HepG2 (cell line): Measurements from ENCODE around the gene NRG2. TPM values are rescaled to one million over a fixed set of nuclear protein-coding genes. Genes with fewer than 3 reads are reported as not detected.

Experiments
- ATAC-seq: fragments of 200-7000 bp; cut with Tn5 transposase; 3 replicates; pipeline ENCODE4 v1.9.1; 2020; ENCODE audit warnings: mild to moderate bottlenecking, moderate library complexity
- BruUV-seq: library from RNA; stranded (reverse); fragments of 400-500 nt; replicated peaks from 2 replicates; lab custom pipeline; 2021; lab: Mats Ljungman, UMichigan
- CTCF ChIA-PET: fragments of 300-600 bp; formaldehyde crosslinking; extraction: SDS; loops from one replicate; lab custom pipeline; 2021; ENCODE audit warnings: low total read pairs, inconsistent platforms, low intra/inter-chr PET ratio; lab: Yijun Ruan, JAX
- POLR2A ChIA-PET: fragments of 350-600 bp; sonication (Branson Sonifier 250); formaldehyde crosslinking; loops from one replicate; lab custom pipeline; 2020; ENCODE audit warnings: antibody characterized with exemption, inconsistent platforms; lab: Yijun Ruan, JAX
- DNase-seq: peaks from one replicate; pipeline ENCODE4 v3.0.0-alpha.2; 2015; ENCODE audit warnings: low spot score
- FAIRE-seq: peaks from 3 replicates; lab custom pipeline; 2011; peaks lifted over from hg19 to GRCh38; lab: Jason Lieb, UNC
- H2AFZ ChIP-seq: one replicate; pipeline ENCODE4 v1.6.1; 2011; ENCODE audit warnings: low read length, inconsistent platforms
- H3K27ac ChIP-seq: fragments of 300-600 bp; 3 replicates; pipeline ENCODE4 v1.8.0; 2011; ENCODE audit warnings: mixed run types, mild to moderate bottlenecking, mixed read lengths, low read length, inconsistent platforms; ENCODE audit not compliant: insufficient read depth; ENCODE audit errors: extremely low read length
- H3K27me3 ChIP-seq, 2 experiments: fragments of 200-600 bp in 1 of 2; 2 replicates in 1 of 2; 3 replicates in 1 of 2; pipeline versions ENCODE4 v1.6.0 to v1.8.0; 2011; ENCODE audit warnings: low read length in 2 of 2, mild to moderate bottlenecking in 2 of 2, moderate library complexity in 2 of 2, inconsistent platforms in 1 of 2; ENCODE audit not compliant: insufficient read depth in 2 of 2, control insufficient read depth in 1 of 2
- H3K36me3 ChIP-seq, 2 experiments: fragments of 200-600 bp in 1 of 2; replicated peaks in 1 of 2; 2 replicates in 1 of 2; 3 replicates in 1 of 2; pipeline versions ENCODE4 v1.5.1 to v1.8.0; 2011; ENCODE audit warnings: low read length in 2 of 2, inconsistent platforms in 1 of 2; ENCODE audit not compliant: insufficient read depth in 2 of 2, control insufficient read depth in 1 of 2
- H3K4me1 ChIP-seq: 2 replicates; pipeline ENCODE4 v1.5.1; 2012; ENCODE audit warnings: low read length, inconsistent platforms; ENCODE audit not compliant: insufficient read depth
- H3K4me2 ChIP-seq: 2 replicates; pipeline ENCODE4 v1.6.0; 2011; ENCODE audit warnings: low read depth, low read length, inconsistent platforms
- H3K4me3 ChIP-seq, 3 experiments: fragments of 200-600 bp in 1 of 3; sonication (generic), shearing (Covaris generic) in 1 of 3; replicated peaks in 1 of 3; 2 replicates each; pipeline ENCODE4 v1.5.1; 2011 to 2016; ENCODE audit warnings: low read length in 3 of 3, inconsistent platforms in 2 of 3, low read depth in 2 of 3, mild to moderate bottlenecking in 2 of 3, control low read depth in 1 of 3, mixed read lengths in 1 of 3; ENCODE audit not compliant: insufficient read depth in 1 of 3
- H3K79me2 ChIP-seq: one replicate; pipeline ENCODE4 v1.6.1; 2011; ENCODE audit warnings: low read length, inconsistent platforms; ENCODE audit not compliant: insufficient read depth
- H3K9ac ChIP-seq: 2 replicates; pipeline ENCODE4 v1.6.0; 2011; ENCODE audit warnings: mild to moderate bottlenecking, low read depth, low read length, inconsistent platforms; ENCODE audit not compliant: insufficient read depth
- H3K9me3 ChIP-seq: 2 replicates; pipeline ENCODE4 v1.5.1; 2012; ENCODE audit warnings: mild to moderate bottlenecking, low read length
- H4K20me1 ChIP-seq: 2 replicates; pipeline ENCODE4 v1.6.0; 2011; ENCODE audit warnings: inconsistent platforms, mild to moderate bottlenecking, low read length, moderate library complexity; ENCODE audit not compliant: insufficient read depth
- ATF4 ChIP-seq, 2 experiments: fragments of 450-650 bp in 1 of 2; sonication (generic) in 1 of 2; formaldehyde crosslinking; IDR thresholded peaks; 2 replicates each; pipeline versions ENCODE4 v1.5.0 to v1.8.0; 2020 to 2022; ENCODE audit warnings: mild to moderate bottlenecking in 1 of 2, missing genetic modification reagents in 1 of 2
- E2F5 ChIP-seq: sonication (generic); formaldehyde crosslinking; conservative IDR thresholded peaks from 2 replicates; pipeline ENCODE4 v1.4.0; 2020; ENCODE audit warnings: missing genetic modification reagents
- EZH2 ChIP-seq: conservative IDR thresholded peaks from 2 replicates; pipeline ENCODE4 v1.6.1; 2012; ENCODE audit warnings: mild to moderate bottlenecking, low read depth, low read length, moderate library complexity
- FOSL2 ChIP-seq: sonication (generic); formaldehyde crosslinking; IDR thresholded peaks from 2 replicates; pipeline ENCODE4 v1.4.0; 2020; ENCODE audit warnings: missing genetic modification reagents
- GLI4 ChIP-seq: sonication (generic); formaldehyde crosslinking; IDR thresholded peaks from 2 replicates; pipeline ENCODE4 v1.5.1; 2020; ENCODE audit warnings: missing genetic modification reagents, mild to moderate bottlenecking, moderate library complexity, borderline replicate concordance
- HNRNPUL1 ChIP-seq: fragments of 200-400 bp; formaldehyde crosslinking; IDR thresholded peaks from 2 replicates; pipeline ENCODE4 v1.6.1; 2017; ENCODE audit warnings: low read depth, mild to moderate bottlenecking, low read length, moderate library complexity
- KLF15 ChIP-seq: sonication (generic); formaldehyde crosslinking; IDR thresholded peaks from 2 replicates; pipeline ENCODE4 v1.8.1; 2023; ENCODE audit warnings: borderline replicate concordance, mild to moderate bottlenecking, inconsistent platforms, missing genetic modification reagents, mixed read lengths
- MAF1 ChIP-seq: sonication (generic); formaldehyde crosslinking; IDR thresholded peaks from 2 replicates; pipeline ENCODE4 v1.5.0; 2020; ENCODE audit warnings: missing genetic modification reagents, borderline replicate concordance
- MAFK ChIP-seq, 2 experiments: IDR thresholded peaks in 1 of 2; conservative IDR thresholded peaks in 1 of 2; 2 replicates each; pipeline ENCODE4 v1.6.1; 2011; ENCODE audit warnings: improper control_type of control experiment in 2 of 2, low read length in 2 of 2
- NFIB ChIP-seq: sonication (generic); formaldehyde crosslinking; IDR thresholded peaks from 2 replicates; pipeline ENCODE4 v1.9.0; 2021; ENCODE audit warnings: missing genetic modification reagents, mild to moderate bottlenecking, borderline replicate concordance
- RARA ChIP-seq: IDR thresholded peaks from 2 replicates; pipeline ENCODE4 v1.6.1; 2016; ENCODE audit warnings: missing genetic modification reagents, missing compliant biosample characterization
- RFX5 ChIP-seq: IDR thresholded peaks from 2 replicates; pipeline ENCODE4 v1.6.1; 2011; ENCODE audit warnings: low read depth, low read length, improper control_type of control experiment
- SALL1 ChIP-seq: sonication (generic); formaldehyde crosslinking; IDR thresholded peaks from 2 replicates; pipeline ENCODE4 v1.8.0; 2022; ENCODE audit warnings: mild to moderate bottlenecking, missing genetic modification reagents
- ZSCAN30 ChIP-seq: sonication (generic); formaldehyde crosslinking; IDR thresholded peaks from 2 replicates; pipeline ENCODE4 v1.5.0; 2020; ENCODE audit warnings: mild to moderate bottlenecking, missing genetic modification reagents
- WGBS: methylation state at CpG from one replicate; pipeline ENCODE4 v1.1.6; 2017; ENCODE audit warnings: low lambda C conversion rate; 5-methylcytosine and 5-hydroxymethylcytosine counted together
- in situ Hi-C: cut with HindIII; loops from 2 replicates; pipeline ENCODE4 v1.10.0; 2017; ENCODE audit warnings: low pct_unique_long_range_greater_than_20kb; ENCODE audit not compliant: extremely low pct_ligation_motif_present
- intact Hi-C: fragments of 100-400 bp; cut with micrococcal nuclease; formaldehyde crosslinking; loops from one replicate; pipeline ENCODE4 v1.10.0; 2022; ENCODE audit not compliant: unreplicated experiment
- polyA plus RNA-seq, 8 experiments: library from polyadenylated mRNA; depleted of rRNA in 3 of 8; stranded (reverse) in 7 of 8; unstranded in 1 of 8; fragments of >200 nt; fragmentation: Illumina TruSeq in 4 of 8; extraction: Trizol in 4 of 8; gene quantifications; 2 replicates each; pipeline versions ENCODE4 v1.2.1 to v1.2.3, GENCODE V29; 2011 to 2016; ENCODE audit warnings: low read depth in 4 of 8, missing spikeins in 1 of 8, mixed read lengths in 1 of 8; ENCODE audit not compliant: insufficient read depth in 1 of 8
- total RNA-seq, 5 experiments: library from RNA; depleted of rRNA; stranded (reverse); fragments of >200 nt; fragmentation: Illumina TruSeq; extraction: Trizol; gene quantifications; 2 replicates each; pipeline ENCODE4 v1.2.3, GENCODE V29; 2016; ENCODE audit warnings: low read depth in 1 of 5
- TF ChIP-seq, protein P1 (sequence below): IDR thresholded peaks from 2 replicates; pipeline ENCODE4 v1.6.1; 2016; ENCODE audit warnings: mild to moderate bottlenecking

Gene NRG2
- total and polyA plus RNA-seq, 2 of the 13 experiments (the other 11 are each of a cell fraction or from before 2014, with no cell fraction given), result not detected

DNA sequence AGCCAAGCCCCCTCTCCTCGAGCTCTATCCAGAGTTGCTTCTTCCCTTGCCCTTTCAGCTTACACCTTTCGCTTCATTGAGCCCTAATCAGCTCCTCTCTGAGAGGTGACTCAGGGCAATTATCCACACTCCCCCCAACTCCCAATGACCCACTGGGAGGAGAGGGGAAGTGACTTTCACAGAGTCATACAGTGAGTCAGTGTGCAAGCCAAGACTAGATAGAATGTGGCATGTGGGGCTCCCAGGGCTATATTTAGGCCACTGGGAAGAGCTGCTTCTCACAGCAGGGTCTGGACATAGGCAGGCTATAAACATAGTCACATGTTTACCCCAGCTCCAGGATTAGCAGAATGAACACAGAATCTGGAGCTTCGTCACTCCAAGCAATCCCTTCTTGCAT, 57.4 kb downstream of the NRG2 start:
- Histone ChIP-seq H4K20me1 (no peaks in the 10 kb centered on the region), H3K4me3 (no peak overlapping the region), H3K9me3 (no peaks in the 10 kb centered on the region), H3K27ac (no peak overlapping the region), H2AFZ (no peak overlapping the region), H3K36me3 (no peaks in the 10 kb centered on the region), H3K9ac (no peak overlapping the region), H3K4me2 (no peak overlapping the region)
- ChIA-PET CTCF (no interaction called here), POLR2A (no interaction called here)
- DNase-seq (peak; percentile 21), ATAC-seq (peak; percentile 31; the same call in 2 of the 3 replicates), FAIRE-seq (no peak)
- 5% methylated on average over 3 of the region's 3 CpGs for WGBS
- intact Hi-C loops, result no loop called here
- no TSS peak for BruUV-seq
- TF ChIP-seq GLI4 (CRISPR knock-in tag) (no peak), HNRNPUL1 (no peak), RARA (CRISPR knock-in tag) (no peak), E2F5 (CRISPR knock-in tag) (no peak), FOSL2 (CRISPR knock-in tag) (peak; percentile 29)
- TF ChIP-seq, all 625 proteins: peak for 1
- H3K79me2 ChIP-seq, result no peaks in the 10 kb centered on the region
- no peaks in the 10 kb centered on the region for H3K4me1 ChIP-seq
- in situ Hi-C loops, result no loop called here
- H3K27me3 ChIP-seq, result peaks cover 2 to 38% of the 10 kb centered on the region in 2 experiments; a peak in 4 of 5 replicates

- Histone ChIP-seq H3K4me1 (no peaks in the 10 kb centered on the region), H3K27ac (no peak overlapping the region), H3K4me2 (no peak overlapping the region), H4K20me1 (no peaks in the 10 kb centered on the region), H3K79me2 (no peaks in the 10 kb centered on the region), H3K36me3 (no peaks in the 10 kb centered on the region), H3K9ac (no peak overlapping the region), H2AFZ (no peak overlapping the region), H3K4me3 (no peak overlapping the region), H3K27me3 (peaks cover 2 to 43% of the 10 kb centered on the region in 2 experiments; a peak in 4 of 5 replicates), H3K9me3 (no peaks in the 10 kb centered on the region)
- POLR2A ChIA-PET, result no interaction called here
- no peak for ATAC-seq
- no peak for DNase-seq
- in situ Hi-C loops (no loop called here), intact Hi-C loops (no loop called here)
- FAIRE-seq, result no peak
- no TSS peak for BruUV-seq
- 5% methylated on average over 5 of the region's 5 CpGs for WGBS
- CTCF ChIA-PET, result no interaction called here
- TF ChIP-seq ZSCAN30 (CRISPR knock-in tag) (no peak), NFIB (no peak), EZH2 (no peak), ATF4 (CRISPR knock-in tag; IDR thresholded peaks at IDR 0.05) (no peak), KLF15 (CRISPR knock-in tag) (no peak), RFX5 (no peak), MAF1 (CRISPR knock-in tag) (no peak), SALL1 (CRISPR knock-in tag) (no peak), MAFK (conservative IDR thresholded peaks at IDR 0.05 in 1 of 2, IDR thresholded peaks at IDR 0.05 in 1 of 2; ENCODE audit: low read length in 2 of 2) (no peak)
- TF ChIP-seq, protein P1, sequence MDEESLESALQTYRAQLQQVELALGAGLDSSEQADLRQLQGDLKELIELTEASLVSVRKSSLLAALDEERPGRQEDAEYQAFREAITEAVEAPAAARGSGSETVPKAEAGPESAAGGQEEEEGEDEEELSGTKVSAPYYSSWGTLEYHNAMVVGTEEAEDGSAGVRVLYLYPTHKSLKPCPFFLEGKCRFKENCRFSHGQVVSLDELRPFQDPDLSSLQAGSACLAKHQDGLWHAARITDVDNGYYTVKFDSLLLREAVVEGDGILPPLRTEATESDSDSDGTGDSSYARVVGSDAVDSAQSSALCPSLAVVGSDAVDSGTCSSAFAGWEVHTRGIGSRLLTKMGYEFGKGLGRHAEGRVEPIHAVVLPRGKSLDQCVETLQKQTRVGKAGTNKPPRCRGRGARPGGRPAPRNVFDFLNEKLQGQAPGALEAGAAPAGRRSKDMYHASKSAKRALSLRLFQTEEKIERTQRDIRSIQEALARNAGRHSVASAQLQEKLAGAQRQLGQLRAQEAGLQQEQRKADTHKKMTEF (CRISPR knock-in tag), result no peak
These were observed 57.8 kb downstream of the NRG2 start for GRCh38 chr5:139985290-139985689.
